MCF 10A (cell line): Measurements from ENCODE around the gene TFAP2B. TPM values are rescaled to one million over a fixed set of nuclear protein-coding genes. Genes with fewer than 3 reads are reported as not detected.

Source experiments
- BruUV-seq: library from RNA; stranded (reverse); fragments of 400-500 nt; replicated peaks from 2 replicates; lab custom pipeline; 2021; lab: Mats Ljungman, UMichigan
- CTCF ChIA-PET: fragments of 300-600 bp; sonication (Branson Sonifier 250); formaldehyde crosslinking; extraction: SDS; loops from one replicate; lab custom pipeline; 2021; ENCODE audit warnings: antibody characterized with exemption, inconsistent platforms; lab: Yijun Ruan, JAX
- POLR2A ChIA-PET: fragments of 300-600, 350-650 bp; sonication (Branson Sonifier 250); formaldehyde crosslinking; extraction: SDS; loops from one replicate; lab custom pipeline; 2020; ENCODE audit warnings: antibody characterized with exemption, inconsistent platforms; lab: Yijun Ruan, JAX
- DNase-seq: peaks from one replicate; pipeline ENCODE4 v3.0.0-alpha.2; 2018; ENCODE audit not compliant: unreplicated experiment
- H3K27ac Mint-ChIP-seq: one replicate; pipeline ENCODE4 v1.8.0; 2022; ENCODE audit warnings: mild to moderate bottlenecking, low read depth, mixed read lengths; ENCODE audit not compliant: unreplicated experiment
- H3K27me3 Mint-ChIP-seq: one replicate; pipeline ENCODE4 v1.8.0; 2022; ENCODE audit warnings: mixed read lengths; ENCODE audit not compliant: insufficient read depth, unreplicated experiment
- H3K36me3 Mint-ChIP-seq: one replicate; pipeline ENCODE4 v1.8.0; 2022; ENCODE audit warnings: mild to moderate bottlenecking, moderate library complexity, mixed read lengths; ENCODE audit not compliant: insufficient read depth, unreplicated experiment
- H3K4me1 Mint-ChIP-seq: one replicate; pipeline ENCODE4 v1.8.0; 2022; ENCODE audit warnings: mixed read lengths; ENCODE audit not compliant: insufficient read depth, unreplicated experiment
- H3K4me3 Mint-ChIP-seq: one replicate; pipeline ENCODE4 v1.8.0; 2022; ENCODE audit warnings: mild to moderate bottlenecking, moderate library complexity, mixed read lengths; ENCODE audit not compliant: unreplicated experiment
- H3K9me3 Mint-ChIP-seq: one replicate; pipeline ENCODE4 v1.8.0; 2022; ENCODE audit warnings: mixed read lengths; ENCODE audit not compliant: unreplicated experiment
- CTCF ChIP-seq: fragments of 200-600 bp; IDR thresholded peaks from one replicate; pipeline ENCODE4 v1.8.0; 2022; ENCODE audit warnings: antibody characterized with exemption, mild to moderate bottlenecking; ENCODE audit not compliant: unreplicated experiment
- intact Hi-C: fragments of 100-400 bp; cut with micrococcal nuclease; formaldehyde crosslinking; loops from 2 replicates; pipeline ENCODE4 v1.14.1; 2022
- total RNA-seq: library from RNA; stranded (reverse); gene quantifications from 2 replicates; pipeline ENCODE4 v1.2.3, GENCODE V29; 2022

Gene TFAP2B
- total RNA-seq, 1 experiment from 2014 or later: not detected

- Mint-ChIP-seq H3K9me3 (peaks cover 6% of the 10 kb centered on the region), H3K36me3 (no peaks in the 10 kb centered on the region), H3K4me3 (no peak overlapping the region), H3K27me3 (peaks cover 11% of the 10 kb centered on the region), H3K27ac (no peak overlapping the region), H3K4me1 (no peaks in the 10 kb centered on the region)
- CTCF ChIA-PET: interaction anchor here (0.7 kb wide), 1 partner anchor 519 kb away, joined by 4 read pairs; no protein-coding TSS in a partner anchor
- no peak for DNase-seq
- no peak for TF ChIP-seq CTCF
- intact Hi-C loops: no loop called here
- BruUV-seq: no TSS peak
- POLR2A ChIA-PET: no interaction called here
Measured at GRCh38 chr6:50846852-50847155, 28.1 kb downstream of the TFAP2B start.

- Mint-ChIP-seq H3K36me3 (no peaks in the 10 kb centered on the region), H3K9me3 (peaks cover 6% of the 10 kb centered on the region), H3K27me3 (peaks cover 11% of the 10 kb centered on the region), H3K4me1 (no peaks in the 10 kb centered on the region), H3K27ac (no peak overlapping the region), H3K4me3 (no peak overlapping the region)
- ChIA-PET POLR2A (no interaction called here), CTCF (interaction anchor here (0.6 kb wide), 1 partner anchor 33 kb away, joined by 3 read pairs; no protein-coding TSS in a partner anchor)
- intact Hi-C loops: no loop called here
- TF ChIP-seq CTCF: no peak
- no TSS peak for BruUV-seq
- DNase-seq: peak; percentile 7
Measured at GRCh38 chr6:50847890-50848594, 29.4 kb downstream of the TFAP2B start.

- BruUV-seq: no TSS peak
- Mint-ChIP-seq H3K27me3 (peaks cover 11% of the 10 kb centered on the region), H3K4me1 (no peaks in the 10 kb centered on the region), H3K36me3 (no peaks in the 10 kb centered on the region), H3K9me3 (peaks cover 6% of the 10 kb centered on the region), H3K27ac (no peak overlapping the region), H3K4me3 (no peak overlapping the region)
- no peak for TF ChIP-seq CTCF
- ChIA-PET POLR2A (interaction anchor here (0.6 kb wide), 1 partner anchor 170 kb away, joined by 3 read pairs; no protein-coding TSS in a partner anchor), CTCF (interaction anchor here (0.5 to 1.0 kb wide), 3 partner anchors 624 to 1340 kb away, joined by 3 read pairs; no protein-coding TSS in a partner anchor)
- intact Hi-C loops: no loop called here
- DNase-seq: no peak
Measured at GRCh38 chr6:50848989-50849795, 30.5 kb downstream of the TFAP2B start.

GRCh38 chr6:50849796-50850180 is 31.1 kb downstream of the TFAP2B start:
- BruUV-seq: no TSS peak
- CTCF ChIA-PET: interaction anchor here (0.5 to 1.0 kb wide), 3 partner anchors 624 to 1340 kb away, joined by 3 read pairs; no protein-coding TSS in a partner anchor

More at GRCh38 chr6:50849796-50850180, 31.1 kb downstream of the TFAP2B start:
- TF ChIP-seq CTCF: no peak
- intact Hi-C loops: no loop called here
- POLR2A ChIA-PET: no interaction called here
- H3K4me1 Mint-ChIP-seq: no peaks in the 10 kb centered on the region
- no peak overlapping the region for H3K4me3 Mint-ChIP-seq
- H3K27me3 Mint-ChIP-seq: peaks cover 11% of the 10 kb centered on the region
- H3K27ac Mint-ChIP-seq: no peak overlapping the region
- no peak for DNase-seq
- peaks cover 6% of the 10 kb centered on the region for H3K9me3 Mint-ChIP-seq
- H3K36me3 Mint-ChIP-seq: no peaks in the 10 kb centered on the region
